HEK293 (cell line): ENCODE data around the gene B3GAT1.

Source experiments
- CTCF ChIA-PET: fragments of 350-600 bp; formaldehyde crosslinking; extraction: SDS; loops from one replicate; lab custom pipeline; 2021; ENCODE audit warnings: antibody characterized with exemption; lab: Yijun Ruan, JAX
- POLR2A ChIA-PET: fragments of 300-600 bp; formaldehyde crosslinking; extraction: SDS; loops from one replicate; lab custom pipeline; 2020; ENCODE audit warnings: antibody characterized with exemption, inconsistent platforms; lab: Yijun Ruan, JAX
- H3K27ac ChIP-seq: fragments of 200-500 bp; sonication (Bioruptor generic); 2 replicates; pipeline ENCODE4 v1.5.1; 2014; ENCODE audit warnings: low read depth, low read length, control low read depth, inconsistent platforms; ENCODE audit errors: extremely low read depth
- H3K36me3 ChIP-seq, 2 experiments: fragments of 200-500 bp in 1 of 2; sonication (Bioruptor generic) in 1 of 2; 1 replicate in 1 of 2; 2 replicates in 1 of 2; pipeline ENCODE4 v1.5.1; 2014 to 2017; ENCODE audit warnings: inconsistent platforms in 2 of 2, low read length in 2 of 2; ENCODE audit not compliant: control insufficient read depth in 2 of 2, insufficient read depth in 1 of 2
- H3K4me1 ChIP-seq: fragments of 200-500 bp; sonication (Bioruptor generic); 2 replicates; pipeline ENCODE4 v1.5.1; 2014; ENCODE audit warnings: mild to moderate bottlenecking, low read length, inconsistent platforms; ENCODE audit not compliant: control insufficient read depth, insufficient read depth
- H3K4me3 ChIP-seq: 2 replicates; pipeline ENCODE4 v1.5.1; 2011; ENCODE audit warnings: low read depth, mild to moderate bottlenecking, control low read depth, low read length, moderate library complexity
- H3K9me3 ChIP-seq: fragments of 200-500 bp; sonication (Bioruptor generic); 2 replicates; pipeline ENCODE4 v1.5.1; 2014; ENCODE audit warnings: low read depth, low read length, inconsistent platforms; ENCODE audit not compliant: control insufficient read depth, insufficient read depth
- BCL11A ChIP-seq: fragments of 450-650 bp; formaldehyde crosslinking; IDR thresholded peaks from 2 replicates; pipeline ENCODE4 v1.5.1; 2016; ENCODE audit warnings: low read depth, missing biosample characterization, missing genetic modification characterization
- SCRT1 ChIP-seq: fragments of 450-650 bp; formaldehyde crosslinking; IDR thresholded peaks from 2 replicates; pipeline ENCODE4 v1.5.1; 2016; ENCODE audit warnings: missing biosample characterization, missing genetic modification characterization, borderline replicate concordance
- SCRT2 ChIP-seq: fragments of 450-650 bp; formaldehyde crosslinking; IDR thresholded peaks from 2 replicates; pipeline ENCODE4 v1.5.1; 2016; ENCODE audit warnings: missing biosample characterization, missing genetic modification characterization
- SETDB1 ChIP-seq: IDR thresholded peaks from one replicate; pipeline ENCODE4 v1.6.1; 2017; ENCODE audit warnings: mild to moderate bottlenecking, low read length, moderate library complexity, mixed read lengths; ENCODE audit not compliant: insufficient read length
- ZBTB48 ChIP-seq: fragments of 450-650 bp; formaldehyde crosslinking; IDR thresholded peaks from 2 replicates; pipeline ENCODE4 v1.5.1; 2016; ENCODE audit warnings: missing biosample characterization, missing genetic modification characterization
- ZNF169 ChIP-seq: fragments of 450-650 bp; formaldehyde crosslinking; IDR thresholded peaks from 2 replicates; pipeline ENCODE4 v1.5.1; 2016; ENCODE audit warnings: missing biosample characterization, missing genetic modification characterization
- ZNF175 ChIP-seq: fragments of 450-650 bp; formaldehyde crosslinking; IDR thresholded peaks from 2 replicates; pipeline ENCODE4 v1.5.1; 2016; ENCODE audit warnings: missing biosample characterization, missing genetic modification characterization
- ZNF18 ChIP-seq: fragments of 450-650 bp; formaldehyde crosslinking; IDR thresholded peaks from 2 replicates; pipeline ENCODE4 v1.5.1; 2016; ENCODE audit warnings: missing biosample characterization, missing genetic modification characterization
- ZNF24 ChIP-seq: fragments of 450-650 bp; formaldehyde crosslinking; IDR thresholded peaks from 2 replicates; pipeline ENCODE4 v1.5.1; 2016; ENCODE audit warnings: missing biosample characterization, missing genetic modification characterization
- ZNF26 ChIP-seq: fragments of 450-650 bp; formaldehyde crosslinking; IDR thresholded peaks from 2 replicates; pipeline ENCODE4 v1.5.1; 2016; ENCODE audit warnings: missing biosample characterization, missing genetic modification characterization
- ZNF324 ChIP-seq: fragments of 450-650 bp; formaldehyde crosslinking; IDR thresholded peaks from 2 replicates; pipeline ENCODE4 v1.5.1; 2016; ENCODE audit warnings: missing biosample characterization, missing genetic modification characterization
- ZNF433 ChIP-seq: fragments of 450-650 bp; formaldehyde crosslinking; IDR thresholded peaks from 2 replicates; pipeline ENCODE4 v1.5.1; 2016; ENCODE audit warnings: missing biosample characterization, missing genetic modification characterization, low read depth
- ZNF530 ChIP-seq: fragments of 450-650 bp; formaldehyde crosslinking; IDR thresholded peaks from 2 replicates; pipeline ENCODE4 v1.5.1; 2016; ENCODE audit warnings: low read depth, missing biosample characterization, missing genetic modification characterization
- ZNF548 ChIP-seq: fragments of 450-650 bp; formaldehyde crosslinking; IDR thresholded peaks from 2 replicates; pipeline ENCODE4 v1.5.1; 2016; ENCODE audit warnings: missing biosample characterization, missing genetic modification characterization
- ZNF580 ChIP-seq: fragments of 450-650 bp; formaldehyde crosslinking; IDR thresholded peaks from 2 replicates; pipeline ENCODE4 v1.5.1; 2016; ENCODE audit warnings: missing biosample characterization, missing genetic modification characterization
- ZNF658 ChIP-seq: fragments of 450-650 bp; formaldehyde crosslinking; IDR thresholded peaks from 2 replicates; pipeline ENCODE4; 2016; ENCODE audit warnings: missing biosample characterization, missing genetic modification characterization
- TF ChIP-seq, protein P1 (sequence below): fragments of 450-650 bp; formaldehyde crosslinking; IDR thresholded peaks from 2 replicates; pipeline ENCODE4 v1.5.1; 2016; ENCODE audit warnings: missing biosample characterization, missing genetic modification characterization
- TF ChIP-seq, protein P2 (sequence below): fragments of 450-650 bp; formaldehyde crosslinking; IDR thresholded peaks from 2 replicates; pipeline ENCODE4 v1.5.1; 2016; ENCODE audit warnings: missing biosample characterization, missing genetic modification characterization

The B3GAT1 gene

GRCh38 chr11:134429106-134429505 is 17.1 kb upstream of the B3GAT1 start:
- ChIA-PET CTCF (no interaction called here), POLR2A (no interaction called here)
- no peaks in the 10 kb centered on the region for H3K9me3 ChIP-seq
- H3K4me3 ChIP-seq = no peak overlapping the region
- TF ChIP-seq ZNF169 (tag by site-specific recombination) = no peak
- TF ChIP-seq ZNF530 (tag by site-specific recombination) = no peak
- TF ChIP-seq, protein P1, sequence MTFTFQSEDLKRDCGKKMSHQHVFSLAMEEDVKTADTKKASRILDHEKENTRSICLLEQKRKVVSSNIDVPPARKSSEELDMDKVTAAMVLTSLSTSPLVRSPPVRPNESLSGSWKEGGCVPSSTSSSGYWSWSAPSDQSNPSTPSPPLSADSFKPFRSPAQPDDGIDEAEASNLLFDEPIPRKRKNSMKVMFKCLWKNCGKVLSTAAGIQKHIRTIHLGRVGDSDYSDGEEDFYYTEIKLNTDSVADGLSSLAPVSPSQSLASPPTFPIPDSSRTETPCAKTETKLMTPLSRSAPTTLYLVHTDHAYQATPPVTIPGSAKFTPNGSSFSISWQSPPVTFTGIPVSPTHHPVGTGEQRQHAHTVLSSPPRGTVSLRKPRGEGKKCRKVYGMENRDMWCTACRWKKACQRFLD (tag by site-specific recombination) = no peak
- TF ChIP-seq ZNF433 = no peak
- no peak overlapping the region for H3K27ac ChIP-seq
- H3K36me3 ChIP-seq = no peaks in the 10 kb centered on the region
- H3K4me1 ChIP-seq = no peaks in the 10 kb centered on the region

GRCh38 chr11:134425816-134426536 is 13.9 kb upstream of the B3GAT1 start:
- H3K36me3 ChIP-seq = no peaks in the 10 kb centered on the region
- POLR2A ChIA-PET = no interaction called here

DNA sequence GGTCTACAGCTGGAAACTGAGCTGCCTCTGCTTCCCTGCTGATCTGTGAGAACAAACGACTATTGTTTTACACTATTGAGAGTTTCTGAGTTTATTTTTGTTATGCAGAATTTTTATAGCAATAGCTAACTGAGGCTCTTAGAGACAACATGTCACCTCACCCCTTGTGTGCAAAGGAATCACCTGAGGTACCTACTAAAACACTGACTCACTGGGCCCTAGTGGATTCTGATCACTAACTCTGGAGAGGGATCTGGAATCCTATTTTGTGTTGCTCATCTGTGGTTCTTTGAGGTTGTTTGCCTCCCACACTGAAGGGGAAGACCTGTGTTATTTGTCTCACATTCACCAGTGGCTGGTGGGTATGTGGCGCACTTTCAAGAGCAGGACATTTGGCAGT is 13.4 kb upstream of the B3GAT1 start:
- Histone ChIP-seq H3K36me3 (no peaks in the 10 kb centered on the region), H3K4me1 (no peaks in the 10 kb centered on the region), H3K27ac (no peak overlapping the region), H3K4me3 (no peak overlapping the region), H3K9me3 (no peaks in the 10 kb centered on the region)
- ChIA-PET CTCF (no interaction called here), POLR2A (no interaction called here)
- no peak for TF ChIP-seq ZNF548 (tag by site-specific recombination)
- no peak for TF ChIP-seq ZNF24
- no peak for TF ChIP-seq ZNF175 (tag by site-specific recombination)
- no peak for TF ChIP-seq ZNF580 (tag by site-specific recombination)
- TF ChIP-seq SETDB1 = no peak
- TF ChIP-seq, protein P2, sequence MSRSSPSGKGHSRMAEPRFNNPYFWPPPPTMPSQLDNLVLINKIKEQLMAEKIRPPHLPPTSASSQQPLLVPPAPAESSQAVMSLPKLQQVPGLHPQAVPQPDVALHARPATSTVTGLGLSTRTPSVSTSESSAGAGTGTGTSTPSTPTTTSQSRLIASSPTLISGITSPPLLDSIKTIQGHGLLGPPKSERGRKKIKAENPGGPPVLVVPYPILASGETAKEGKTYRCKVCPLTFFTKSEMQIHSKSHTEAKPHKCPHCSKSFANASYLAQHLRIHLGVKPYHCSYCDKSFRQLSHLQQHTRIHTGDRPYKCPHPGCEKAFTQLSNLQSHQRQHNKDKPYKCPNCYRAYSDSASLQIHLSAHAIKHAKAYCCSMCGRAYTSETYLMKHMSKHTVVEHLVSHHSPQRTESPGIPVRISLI (tag by site-specific recombination) = no peak
- no peak for TF ChIP-seq ZBTB48
- TF ChIP-seq ZNF530 (tag by site-specific recombination) = no peak
- TF ChIP-seq SCRT1 = no peak
- TF ChIP-seq ZNF26 (tag by site-specific recombination) = no peak
- no peak for TF ChIP-seq ZNF18 (tag by site-specific recombination)

More at GRCh38 chr11:134425816-134426536, 13.9 kb upstream of the B3GAT1 start:
- Histone ChIP-seq H3K27ac (no peak overlapping the region), H3K9me3 (no peaks in the 10 kb centered on the region), H3K4me3 (no peak overlapping the region), H3K4me1 (no peaks in the 10 kb centered on the region)
- CTCF ChIA-PET = no interaction called here
- TF ChIP-seq SCRT2 (peak; percentile 38; the same call in 1 of the 2 replicates), BCL11A (tag by site-specific recombination) (no peak), ZNF548 (tag by site-specific recombination) (no peak), ZNF658 (tag by site-specific recombination) (no peak), ZNF324 (tag by site-specific recombination) (no peak)
